GM10266 (cell line): ENCODE results near the gene PFKFB3.

ENCODE experiments used
- DNase-seq: peaks from one replicate; pipeline ENCODE4 v3.0.0; 2012; ENCODE audit errors: extremely low spot score
- CTCF ChIP-seq: IDR thresholded peaks from 2 replicates; pipeline ENCODE4 v1.5.1; 2012; ENCODE audit warnings: mild to moderate bottlenecking, low read depth; ENCODE audit not compliant: control insufficient read depth, insufficient read depth; ENCODE audit errors: missing control alignments

PFKFB3 gene

GRCh38 chr10:6178581-6178980 lies 24.2 kb upstream of the PFKFB3 start:
- no peak for TF ChIP-seq CTCF
- DNase-seq: no peak

GRCh38 chr10:6179078-6179477 lies 23.7 kb upstream of the PFKFB3 start:
- DNase-seq: no peak
- no peak for TF ChIP-seq CTCF

- no peak for TF ChIP-seq CTCF
- no peak for DNase-seq
These were observed 22.1 kb upstream of the PFKFB3 start for GRCh38 chr10:6180480-6181110.

GRCh38 chr10:6181249-6181648 lies 21.5 kb upstream of the PFKFB3 start:
- DNase-seq: no peak
- TF ChIP-seq CTCF: no peak

- TF ChIP-seq CTCF: no peak
- DNase-seq: no peak
These were observed 20.2 kb upstream of the PFKFB3 start for GRCh38 chr10:6182454-6183098.

GRCh38 chr10:6185039-6185716 lies 17.6 kb upstream of the PFKFB3 start:
- TF ChIP-seq CTCF: no peak
- no peak for DNase-seq

GRCh38 chr10:6186894-6187256 lies 15.9 kb upstream of the PFKFB3 start:
- DNase-seq: no peak
- TF ChIP-seq CTCF: no peak
